SK-N-SH (cell line): ENCODE data around the gene INIP. TPM values are rescaled to one million over a fixed set of nuclear protein-coding genes. Genes with fewer than 3 reads are reported as not detected.

Experiments
- CTCF ChIA-PET: fragments of 300-600, 350-600 bp; formaldehyde crosslinking; extraction: SDS; loops from one replicate; lab custom pipeline; 2021; lab: Yijun Ruan, JAX
- POLR2A ChIA-PET: fragments of 350-600 bp; sonication (Branson Sonifier 250); formaldehyde crosslinking; extraction: SDS; loops from one replicate; lab custom pipeline; 2020; ENCODE audit warnings: antibody characterized with exemption, inconsistent platforms; lab: Yijun Ruan, JAX
- DNase-seq: peaks from one replicate; pipeline ENCODE4 v3.0.0; 2012
- H2AFZ ChIP-seq: fragments of 200-600 bp; sonication (generic); 2 replicates; pipeline ENCODE4 v1.8.1; 2016; ENCODE audit warnings: antibody characterized with exemption, mild to moderate bottlenecking, low read depth
- H3F3A ChIP-seq: fragments of 200-600 bp; sonication (generic); replicated peaks from 2 replicates; pipeline ENCODE3; 2016; ENCODE audit warnings: antibody characterized with exemption, mild to moderate bottlenecking; ENCODE audit not compliant: insufficient read depth
- H3K27ac ChIP-seq, 2 experiments: fragments of 200-500 bp in 1 of 2; fragments of 200-600 bp in 1 of 2; sonication (Bioruptor generic) in 1 of 2; sonication (generic), shearing (Covaris generic) in 1 of 2; 2 replicates each; pipeline versions ENCODE4 v1.5.1 to v1.6.1; 2014 to 2016; ENCODE audit warnings: low read depth in 2 of 2, inconsistent platforms in 1 of 2, low read length in 1 of 2, mild to moderate bottlenecking in 1 of 2, mixed read lengths in 1 of 2
- H3K27me3 ChIP-seq: fragments of 200-600 bp; sonication (generic), shearing (Covaris generic); 2 replicates; pipeline ENCODE4 v1.6.1; 2016; ENCODE audit warnings: mixed run types; ENCODE audit not compliant: insufficient read depth
- H3K36me3 ChIP-seq, 2 experiments: fragments of 200-500 bp in 1 of 2; fragments of 200-600 bp in 1 of 2; sonication (Bioruptor generic) in 1 of 2; sonication (generic) in 1 of 2; replicated peaks in 1 of 2; 2 replicates each; pipeline versions ENCODE3 to v1.5.1; 2014 to 2016; ENCODE audit warnings: low read length in 1 of 2, mild to moderate bottlenecking in 1 of 2; ENCODE audit not compliant: insufficient read depth in 2 of 2, control insufficient read depth in 1 of 2
- H3K4me1 ChIP-seq, 2 experiments: fragments of 200-500 bp in 1 of 2; fragments of 200-600 bp in 1 of 2; sonication (Bioruptor generic) in 1 of 2; sonication (generic), shearing (Covaris generic) in 1 of 2; 2 replicates each; pipeline versions ENCODE4 v1.5.1 to v1.6.1; 2014 to 2016; ENCODE audit warnings: low read depth in 1 of 2, low read length in 1 of 2, mixed run types in 1 of 2; ENCODE audit not compliant: insufficient read depth in 2 of 2, control insufficient read depth in 1 of 2
- H3K4me2 ChIP-seq: fragments of 200-600 bp; sonication (generic), shearing (Covaris generic); 2 replicates; pipeline ENCODE4 v1.6.1; 2017; ENCODE audit warnings: mixed run types
- H3K4me3 ChIP-seq, 2 experiments: fragments of 200-500 bp in 1 of 2; fragments of 200-600 bp in 1 of 2; sonication (Bioruptor generic) in 1 of 2; sonication (generic), shearing (Covaris generic) in 1 of 2; 2 replicates each; pipeline versions ENCODE4 v1.5.1 to v1.8.1; 2014 to 2016; ENCODE audit warnings: low read depth in 2 of 2, inconsistent platforms in 1 of 2, low read length in 1 of 2, mild to moderate bottlenecking in 1 of 2, mixed read lengths in 1 of 2, moderate library complexity in 1 of 2
- H3K79me2 ChIP-seq: fragments of 200-600 bp; sonication (generic); 2 replicates; pipeline ENCODE4 v1.8.1; 2017; ENCODE audit warnings: mild to moderate bottlenecking; ENCODE audit not compliant: insufficient read depth
- H3K9ac ChIP-seq: fragments of 200-600 bp; sonication (generic); 2 replicates; pipeline ENCODE4 v1.6.1; 2017; ENCODE audit warnings: mixed run types
- H3K9me2 ChIP-seq: fragments of 200-600 bp; sonication (generic); 2 replicates; pipeline ENCODE4 v1.6.1; 2017; ENCODE audit warnings: mixed run types
- H3K9me3 ChIP-seq: fragments of 200-600 bp; sonication (generic); 2 replicates; pipeline ENCODE4 v1.6.1; 2017; ENCODE audit warnings: mixed run types, mild to moderate bottlenecking, moderate library complexity
- H4K20me1 ChIP-seq: fragments of 200-600 bp; sonication (generic); 2 replicates; pipeline ENCODE4 v1.6.1; 2017; ENCODE audit warnings: mild to moderate bottlenecking, mixed run types; ENCODE audit not compliant: insufficient read depth
- ELF1 ChIP-seq: IDR thresholded peaks from 2 replicates; pipeline ENCODE4 v1.4.0; 2012
- EZH2phosphoT487 ChIP-seq: fragments of 200-600 bp; sonication (generic); IDR thresholded peaks from 2 replicates; pipeline ENCODE4 v1.6.1; 2017; ENCODE audit warnings: low read depth, mixed run types, mild to moderate bottlenecking, antibody characterized with exemption, moderate library complexity, borderline replicate concordance
- FOSL2 ChIP-seq: IDR thresholded peaks from 2 replicates; pipeline ENCODE4 v1.4.0; 2012; ENCODE audit warnings: low read depth, mild to moderate bottlenecking, moderate library complexity, borderline replicate concordance
- FOXJ3 ChIP-seq: sonication (generic); formaldehyde crosslinking; IDR thresholded peaks from 2 replicates; pipeline ENCODE4 v1.5.1; 2020; ENCODE audit warnings: mild to moderate bottlenecking, missing genetic modification reagents
- FOXM1 ChIP-seq: IDR thresholded peaks from 2 replicates; pipeline ENCODE4 v1.4.0; 2012; ENCODE audit warnings: low read depth, mild to moderate bottlenecking
- GABPA ChIP-seq: IDR thresholded peaks from 2 replicates; pipeline ENCODE4 v1.4.0; 2012; ENCODE audit warnings: low read depth, mild to moderate bottlenecking
- IRF3 ChIP-seq: fragments of 150-350 bp; IDR thresholded peaks from 2 replicates; pipeline ENCODE4 v1.6.1; 2016; ENCODE audit warnings: mild to moderate bottlenecking, low read depth, low read length
- JUND ChIP-seq: IDR thresholded peaks from 2 replicates; pipeline ENCODE4 v1.4.0; 2012
- MAX ChIP-seq: IDR thresholded peaks from 2 replicates; pipeline ENCODE4 v1.4.0; 2012; ENCODE audit warnings: low read depth
- NFIC ChIP-seq: IDR thresholded peaks from 2 replicates; pipeline ENCODE4 v1.4.0; 2012; ENCODE audit warnings: borderline replicate concordance
- NRF1 ChIP-seq: IDR thresholded peaks from 2 replicates; pipeline ENCODE4 v1.6.1; 2012; ENCODE audit warnings: low read depth, mild to moderate bottlenecking, low read length
- RAD21 ChIP-seq: IDR thresholded peaks from 2 replicates; pipeline ENCODE4 v1.6.1; 2012; ENCODE audit warnings: mild to moderate bottlenecking, low read length
- SIN3A ChIP-seq: IDR thresholded peaks from 2 replicates; pipeline ENCODE4 v1.6.1; 2012; ENCODE audit warnings: low read depth, mild to moderate bottlenecking, low read length, moderate library complexity, borderline replicate concordance
- SMC3 ChIP-seq: IDR thresholded peaks from 2 replicates; pipeline ENCODE4 v1.6.1; 2012; ENCODE audit warnings: low read depth, low read length, improper control_type of control experiment
- TAF1 ChIP-seq: IDR thresholded peaks from 2 replicates; pipeline ENCODE4 v1.6.1; 2012; ENCODE audit warnings: low read depth, mild to moderate bottlenecking, low read length, moderate library complexity, borderline replicate concordance
- TEAD4 ChIP-seq: IDR thresholded peaks from 2 replicates; pipeline ENCODE4 v1.4.0; 2012; ENCODE audit warnings: mild to moderate bottlenecking, borderline replicate concordance; ENCODE audit not compliant: insufficient read depth
- USF1 ChIP-seq: IDR thresholded peaks from 2 replicates; pipeline ENCODE4 v1.4.0; 2012; ENCODE audit warnings: low read depth, borderline replicate concordance
- USF2 ChIP-seq: fragments of 150-350 bp; IDR thresholded peaks from 2 replicates; pipeline ENCODE4 v1.6.1; 2017; ENCODE audit warnings: antibody characterized with exemption, low read length, low read depth, borderline replicate concordance
- ZBTB33 ChIP-seq: IDR thresholded peaks from 2 replicates; pipeline ENCODE4 v1.4.0; 2012; ENCODE audit warnings: low read depth, borderline replicate concordance
- WGBS: methylation state at CpG from one replicate; pipeline ENCODE4 v1.1.6; 2017; ENCODE audit warnings: low lambda C conversion rate; 5-methylcytosine and 5-hydroxymethylcytosine counted together
- polyA plus RNA-seq, 3 experiments: library from polyadenylated mRNA; depleted of rRNA; stranded (reverse); fragments of >200 nt; gene quantifications; 2 replicates each; pipeline ENCODE4 v1.2.3, GENCODE V29; 2012

INIP gene
- polyA plus RNA-seq, 1 of the 3 experiments (the other 2 are of a cell fraction), result 7.9 TPM

GRCh38 chr9:112654282-112654681 lies 63.6 kb downstream of the INIP start:
- Histone ChIP-seq H3K4me3 (no peak overlapping the region), H3K9ac (no peak overlapping the region), H4K20me1 (no peaks in the 10 kb centered on the region), H2AFZ (no peak overlapping the region), H3K79me2 (no peaks in the 10 kb centered on the region), H3K9me2 (no peaks in the 10 kb centered on the region), H3K9me3 (0 out of 2 replicates have a peak, but pooled peaks cover 7% of the 10 kb centered on the region), H3K27ac (no peak overlapping the region)
- ChIA-PET CTCF (no interaction called here), POLR2A (no interaction called here)
- no peak for DNase-seq
- WGBS, result 95% methylated on average over 5 of the region's 5 CpGs
- TF ChIP-seq FOXM1, result no peak
- TF ChIP-seq TEAD4, result no peak
- no peak for TF ChIP-seq RAD21
- no peak for TF ChIP-seq JUND
- no peak for TF ChIP-seq ZBTB33
- TF ChIP-seq TAF1, result no peak
- TF ChIP-seq IRF3, result no peak
- no peak for TF ChIP-seq NFIC
- TF ChIP-seq EZH2phosphoT487, result no peak
- TF ChIP-seq SIN3A, result no peak
- no peak for TF ChIP-seq USF2
- TF ChIP-seq ELF1, result no peak
- no peak for TF ChIP-seq GABPA
- TF ChIP-seq FOSL2, result no peak
- TF ChIP-seq USF1, result no peak
- no peak for TF ChIP-seq NRF1
- no peak for TF ChIP-seq SMC3
- TF ChIP-seq MAX, result no peak
- no peak for TF ChIP-seq FOXJ3 (CRISPR knock-in tag)
- TF ChIP-seq, all 33 proteins: peak for 0
- no peaks in the 10 kb centered on the region for H3K27me3 ChIP-seq
- H3K4me1 ChIP-seq, result peaks cover 0 to 4% of the 10 kb centered on the region in 2 experiments; a peak in 1 of 4 replicates
- peaks cover 2 to 5% of the 10 kb centered on the region in 2 experiments for H3K36me3 ChIP-seq
- no peak overlapping the region for H3K4me2 ChIP-seq
- H3F3A ChIP-seq, result no peaks in the 10 kb centered on the region
